ENCODE measurements around the gene MTRF1. TPM values are rescaled to one million over a fixed set of nuclear protein-coding genes. Genes with fewer than 3 reads are reported as not detected.

The MTRF1 gene
- total and polyA plus RNA-seq, 9 of the 15 experiments (the other 6 are each of a cell fraction or from before 2014, with no cell fraction given): 12.5 to 33.7 (median 20.1) TPM

GRCh38 chr13:41271456-41272285, 8.3 kb upstream of the MTRF1 start:
- Histone ChIP-seq H3K4me3 (no peak overlapping the region), H3K9ac (ENCODE audit: insufficient read depth in 1 of 2, low read depth in 2 of 2, low read length in 2 of 2) (no peak overlapping the region), H3K27ac (ENCODE audit: extremely low read depth, low read depth, low read length) (no peak overlapping the region), H3K9me1 (ENCODE audit: control insufficient read depth, insufficient read depth, low read length) (no peaks in the 10 kb centered on the region), H3K4me2 (ENCODE audit: insufficient read depth, low read length) (no peak overlapping the region), H3K36me3 (ENCODE audit: control insufficient read depth, insufficient read depth, low read length) (no peaks in the 10 kb centered on the region), H4K20me1 (replicated peaks; ENCODE audit: control insufficient read depth, insufficient read depth, low read length) (no peaks in the 10 kb centered on the region), H3K79me2 (ENCODE audit: control insufficient read depth, insufficient read depth, low read length) (no peaks in the 10 kb centered on the region), H3K4me1 (replicated peaks in 1 of 2; ENCODE audit: control insufficient read depth in 2 of 2, insufficient read depth in 2 of 2, low read length in 2 of 2) (no peaks in the 10 kb centered on the region), H3K9me3 (replicated peaks; ENCODE audit: control insufficient read depth, insufficient read depth, low read depth, low read length) (no peaks in the 10 kb centered on the region), H3K27me3 (ENCODE audit: control insufficient read depth in 2 of 2, insufficient read depth in 2 of 2, low read length in 2 of 2) (no peaks in the 10 kb centered on the region), H2AFZ (ENCODE audit: low read depth, low read length) (peak overlapping the region; percentile 55)
- POLR2A ChIA-PET: interaction anchor here (1.0 kb wide), 1 partner anchor 9 kb away, joined by 4 read pairs; no protein-coding TSS in a partner anchor
- FAIRE-seq (no peak), DNase-seq (ENCODE audit: extremely low read depth in 1 of 4, low spot score in 3 of 4) (no peak), ATAC-seq (no peak)
- intact Hi-C loops (cut with micrococcal nuclease): no loop called here
- no TSS peak for BruUV-seq (replicated peaks)
- in situ Hi-C loops (cut with MboI): no loop called here
- TF ChIP-seq, protein P1, sequence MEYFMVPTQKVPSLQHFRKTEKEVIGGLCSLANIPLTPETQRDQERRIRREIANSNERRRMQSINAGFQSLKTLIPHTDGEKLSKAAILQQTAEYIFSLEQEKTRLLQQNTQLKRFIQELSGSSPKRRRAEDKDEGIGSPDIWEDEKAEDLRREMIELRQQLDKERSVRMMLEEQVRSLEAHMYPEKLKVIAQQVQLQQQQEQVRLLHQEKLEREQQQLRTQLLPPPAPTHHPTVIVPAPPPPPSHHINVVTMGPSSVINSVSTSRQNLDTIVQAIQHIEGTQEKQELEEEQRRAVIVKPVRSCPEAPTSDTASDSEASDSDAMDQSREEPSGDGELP (CRISPR knock-in tag; IDR thresholded peaks at IDR 0.05; ENCODE audit: borderline replicate concordance): no peak
- TF ChIP-seq HMG20A (CRISPR knock-in tag; conservative IDR thresholded peaks at IDR 0.05): no peak
- TF ChIP-seq ZNF253 (CRISPR knock-in tag; conservative IDR thresholded peaks at IDR 0.05): no peak
- no peak for TF ChIP-seq SREBF2 (CRISPR knock-in tag; IDR thresholded peaks at IDR 0.05)
- no peak for TF ChIP-seq CHCHD3 (CRISPR knock-in tag; IDR thresholded peaks at IDR 0.05)
- no peak for TF ChIP-seq GATA2 (CRISPR knock-in tag; IDR thresholded peaks at IDR 0.05)
- TF ChIP-seq, protein P2, sequence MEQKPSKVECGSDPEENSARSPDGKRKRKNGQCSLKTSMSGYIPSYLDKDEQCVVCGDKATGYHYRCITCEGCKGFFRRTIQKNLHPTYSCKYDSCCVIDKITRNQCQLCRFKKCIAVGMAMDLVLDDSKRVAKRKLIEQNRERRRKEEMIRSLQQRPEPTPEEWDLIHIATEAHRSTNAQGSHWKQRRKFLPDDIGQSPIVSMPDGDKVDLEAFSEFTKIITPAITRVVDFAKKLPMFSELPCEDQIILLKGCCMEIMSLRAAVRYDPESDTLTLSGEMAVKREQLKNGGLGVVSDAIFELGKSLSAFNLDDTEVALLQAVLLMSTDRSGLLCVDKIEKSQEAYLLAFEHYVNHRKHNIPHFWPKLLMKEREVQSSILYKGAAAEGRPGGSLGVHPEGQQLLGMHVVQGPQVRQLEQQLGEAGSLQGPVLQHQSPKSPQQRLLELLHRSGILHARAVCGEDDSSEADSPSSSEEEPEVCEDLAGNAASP (IDR thresholded peaks at IDR 0.05): no peak
- TF ChIP-seq ARID3A (IDR thresholded peaks at IDR 0.05; ENCODE audit: borderline replicate concordance, low read depth, low read length): no peak
- no peak for TF ChIP-seq ZNF347 (CRISPR knock-in tag; IDR thresholded peaks at IDR 0.05; ENCODE audit: low read depth)
- TF ChIP-seq CEBPZ (IDR thresholded peaks at IDR 0.05; ENCODE audit: borderline replicate concordance, low read depth, low read length): no peak
- TF ChIP-seq EP400 (IDR thresholded peaks at IDR 0.05): no peak
- no peak for TF ChIP-seq ZNF41 (CRISPR knock-in tag; conservative IDR thresholded peaks at IDR 0.05)
- CTCF ChIA-PET (ENCODE audit: low intra/inter-chr PET ratio): no interaction called here
- 31% methylated on average over 3 of the region's 6 CpGs for WGBS (ENCODE audit: insufficient coverage, low coverage, missing lambda C conversion rate)
